SU-DHL-6 (cell line): ENCODE results near the gene YPEL3.

ENCODE experiments used
- EZH2phosphoT487 ChIP-seq: fragments of 200-600 bp; sonication (generic), shearing (Covaris generic); conservative IDR thresholded peaks from 2 replicates; pipeline ENCODE4 v1.6.1; 2018; ENCODE audit warnings: mild to moderate bottlenecking, antibody characterized with exemption, low read length, moderate library complexity, mixed read lengths
- TF ChIP-seq, protein P1 (sequence below): fragments of 200-600 bp; sonication (generic); IDR thresholded peaks from one replicate; pipeline ENCODE4 v1.5.1; 2017; ENCODE audit warnings: antibody characterized with exemption, mild to moderate bottlenecking, low read length, moderate library complexity; ENCODE audit not compliant: insufficient read depth, poor library complexity, severe bottlenecking

DNA sequence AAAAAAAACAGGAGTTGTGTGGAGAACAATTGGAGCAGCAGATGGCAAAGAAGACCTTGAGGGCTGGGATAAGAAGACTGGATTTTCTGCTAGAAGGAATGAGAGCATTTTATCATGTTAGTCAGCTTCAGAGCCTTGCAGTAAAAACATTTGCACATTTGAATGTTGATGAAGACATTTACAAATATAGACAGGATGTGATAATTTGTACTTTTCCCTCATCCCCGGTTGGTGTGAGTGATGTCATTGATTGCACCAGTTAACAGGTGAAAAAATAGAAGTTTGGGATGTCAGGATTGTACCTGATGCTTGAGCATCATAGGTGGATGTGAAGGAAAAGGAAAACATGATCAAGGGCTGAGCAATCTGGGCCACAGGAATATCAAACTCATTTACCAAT, 49.6 kb upstream of the YPEL3 start:
- TF ChIP-seq, protein P1, sequence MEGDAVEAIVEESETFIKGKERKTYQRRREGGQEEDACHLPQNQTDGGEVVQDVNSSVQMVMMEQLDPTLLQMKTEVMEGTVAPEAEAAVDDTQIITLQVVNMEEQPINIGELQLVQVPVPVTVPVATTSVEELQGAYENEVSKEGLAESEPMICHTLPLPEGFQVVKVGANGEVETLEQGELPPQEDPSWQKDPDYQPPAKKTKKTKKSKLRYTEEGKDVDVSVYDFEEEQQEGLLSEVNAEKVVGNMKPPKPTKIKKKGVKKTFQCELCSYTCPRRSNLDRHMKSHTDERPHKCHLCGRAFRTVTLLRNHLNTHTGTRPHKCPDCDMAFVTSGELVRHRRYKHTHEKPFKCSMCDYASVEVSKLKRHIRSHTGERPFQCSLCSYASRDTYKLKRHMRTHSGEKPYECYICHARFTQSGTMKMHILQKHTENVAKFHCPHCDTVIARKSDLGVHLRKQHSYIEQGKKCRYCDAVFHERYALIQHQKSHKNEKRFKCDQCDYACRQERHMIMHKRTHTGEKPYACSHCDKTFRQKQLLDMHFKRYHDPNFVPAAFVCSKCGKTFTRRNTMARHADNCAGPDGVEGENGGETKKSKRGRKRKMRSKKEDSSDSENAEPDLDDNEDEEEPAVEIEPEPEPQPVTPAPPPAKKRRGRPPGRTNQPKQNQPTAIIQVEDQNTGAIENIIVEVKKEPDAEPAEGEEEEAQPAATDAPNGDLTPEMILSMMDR: no peak
- TF ChIP-seq EZH2phosphoT487: no peak
